GM19043 (cell line): ENCODE results near the gene NLRX1.
A peak's percentile ranks its signal among the peaks of the same experiment; 100 is the strongest.
"Not testable (repeated sequence)": the region's sequence is repeated elsewhere in the genome, so short reads cannot be mapped to it uniquely, and the experiment has no call there.

ENCODE experiments used
- ATAC-seq: cut with Tn5 transposase; IDR thresholded peaks from one replicate; pipeline ENCODE4 v1.9.1; 2021; ENCODE audit warnings: low read depth; ENCODE audit not compliant: unreplicated experiment

Gene NLRX1, protein sequence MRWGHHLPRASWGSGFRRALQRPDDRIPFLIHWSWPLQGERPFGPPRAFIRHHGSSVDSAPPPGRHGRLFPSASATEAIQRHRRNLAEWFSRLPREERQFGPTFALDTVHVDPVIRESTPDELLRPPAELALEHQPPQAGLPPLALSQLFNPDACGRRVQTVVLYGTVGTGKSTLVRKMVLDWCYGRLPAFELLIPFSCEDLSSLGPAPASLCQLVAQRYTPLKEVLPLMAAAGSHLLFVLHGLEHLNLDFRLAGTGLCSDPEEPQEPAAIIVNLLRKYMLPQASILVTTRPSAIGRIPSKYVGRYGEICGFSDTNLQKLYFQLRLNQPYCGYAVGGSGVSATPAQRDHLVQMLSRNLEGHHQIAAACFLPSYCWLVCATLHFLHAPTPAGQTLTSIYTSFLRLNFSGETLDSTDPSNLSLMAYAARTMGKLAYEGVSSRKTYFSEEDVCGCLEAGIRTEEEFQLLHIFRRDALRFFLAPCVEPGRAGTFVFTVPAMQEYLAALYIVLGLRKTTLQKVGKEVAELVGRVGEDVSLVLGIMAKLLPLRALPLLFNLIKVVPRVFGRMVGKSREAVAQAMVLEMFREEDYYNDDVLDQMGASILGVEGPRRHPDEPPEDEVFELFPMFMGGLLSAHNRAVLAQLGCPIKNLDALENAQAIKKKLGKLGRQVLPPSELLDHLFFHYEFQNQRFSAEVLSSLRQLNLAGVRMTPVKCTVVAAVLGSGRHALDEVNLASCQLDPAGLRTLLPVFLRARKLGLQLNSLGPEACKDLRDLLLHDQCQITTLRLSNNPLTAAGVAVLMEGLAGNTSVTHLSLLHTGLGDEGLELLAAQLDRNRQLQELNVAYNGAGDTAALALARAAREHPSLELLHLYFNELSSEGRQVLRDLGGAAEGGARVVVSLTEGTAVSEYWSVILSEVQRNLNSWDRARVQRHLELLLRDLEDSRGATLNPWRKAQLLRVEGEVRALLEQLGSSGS

DNA sequence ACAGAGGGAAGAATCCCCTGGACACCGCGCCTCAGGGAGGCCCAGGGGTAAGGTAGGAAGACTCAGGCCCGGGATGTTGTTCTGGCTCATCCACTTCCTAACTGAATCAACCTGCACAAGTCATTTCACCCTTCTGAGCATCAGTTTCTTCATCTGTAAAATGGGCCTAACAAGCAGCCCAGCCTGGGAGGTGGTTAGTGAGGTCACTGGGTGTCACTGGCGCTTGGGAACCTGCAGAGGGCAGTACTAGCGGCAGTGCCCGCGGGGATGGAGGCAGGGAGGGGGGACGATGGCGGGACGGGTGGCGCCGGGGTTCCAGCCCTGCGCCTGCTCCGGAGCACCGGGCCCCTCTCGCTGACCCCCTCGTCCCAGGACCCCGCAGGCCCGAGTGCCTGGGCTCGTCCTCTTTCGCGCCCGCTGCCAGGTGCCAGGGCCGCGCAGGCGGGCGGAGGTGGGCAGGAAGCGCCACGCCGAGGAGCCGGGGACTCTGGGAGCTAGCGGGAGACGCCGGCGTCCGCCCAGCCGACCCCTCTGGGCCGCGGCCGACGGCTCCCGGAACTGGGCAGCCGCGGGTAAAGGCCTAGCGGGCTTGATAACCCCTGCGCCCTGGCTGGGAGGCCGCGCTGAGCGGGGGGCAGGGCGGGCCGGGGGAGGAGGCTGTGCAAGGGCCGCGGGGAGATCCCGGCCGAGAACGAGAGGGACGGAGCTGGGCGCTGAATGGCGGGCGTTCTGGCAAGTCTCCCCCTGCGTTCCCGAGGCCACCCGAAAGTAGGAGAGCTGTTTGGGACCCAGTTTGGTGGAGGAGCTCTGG lies at the start of gene NLRX1:
NLRX1 (plus strand) TSS at position 255 of the 811 bp plus-strand sequence. CDS start 2,679 bp downstream, outside the sequence.
- peak; percentile 91 for ATAC-seq

DNA sequence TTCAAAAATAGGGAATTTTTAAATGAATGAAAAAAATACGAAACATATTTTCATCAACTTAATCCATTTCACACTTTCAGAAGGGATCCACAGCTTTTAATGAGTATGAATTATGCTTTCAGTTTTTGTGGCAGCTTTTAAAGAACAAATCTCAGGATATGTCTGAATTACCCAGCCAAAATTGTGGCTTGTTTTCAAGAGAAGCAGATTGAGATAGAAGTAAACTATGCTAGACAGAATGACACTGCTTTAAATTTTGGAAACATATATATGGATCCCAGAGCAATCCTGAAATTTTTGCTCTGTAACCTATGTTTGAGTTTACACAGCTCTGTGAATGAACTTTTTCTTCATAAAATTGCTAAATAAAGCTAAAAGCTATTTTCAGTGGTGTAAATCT lies 49.6 kb upstream of the NLRX1 start:
- no peak for ATAC-seq

DNA sequence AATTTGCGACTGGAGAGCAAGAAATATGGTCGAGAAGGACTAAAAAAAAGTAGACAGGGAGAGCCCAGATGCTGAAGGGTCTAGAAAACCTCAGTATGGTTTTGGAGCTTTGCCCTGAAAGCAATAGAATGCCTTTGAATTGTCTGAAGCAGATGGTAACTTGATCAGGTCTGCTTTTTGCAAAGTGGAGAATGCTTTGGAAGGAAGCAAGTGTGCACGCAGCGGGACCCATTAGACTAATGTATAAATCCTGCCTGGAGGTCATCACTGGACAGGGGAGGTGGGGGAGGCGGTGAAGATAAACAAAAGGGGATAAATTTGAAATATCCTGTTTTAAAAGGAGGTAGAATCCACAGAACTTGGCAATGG lies 47.9 kb upstream of the NLRX1 start:
- no peak for ATAC-seq

DNA sequence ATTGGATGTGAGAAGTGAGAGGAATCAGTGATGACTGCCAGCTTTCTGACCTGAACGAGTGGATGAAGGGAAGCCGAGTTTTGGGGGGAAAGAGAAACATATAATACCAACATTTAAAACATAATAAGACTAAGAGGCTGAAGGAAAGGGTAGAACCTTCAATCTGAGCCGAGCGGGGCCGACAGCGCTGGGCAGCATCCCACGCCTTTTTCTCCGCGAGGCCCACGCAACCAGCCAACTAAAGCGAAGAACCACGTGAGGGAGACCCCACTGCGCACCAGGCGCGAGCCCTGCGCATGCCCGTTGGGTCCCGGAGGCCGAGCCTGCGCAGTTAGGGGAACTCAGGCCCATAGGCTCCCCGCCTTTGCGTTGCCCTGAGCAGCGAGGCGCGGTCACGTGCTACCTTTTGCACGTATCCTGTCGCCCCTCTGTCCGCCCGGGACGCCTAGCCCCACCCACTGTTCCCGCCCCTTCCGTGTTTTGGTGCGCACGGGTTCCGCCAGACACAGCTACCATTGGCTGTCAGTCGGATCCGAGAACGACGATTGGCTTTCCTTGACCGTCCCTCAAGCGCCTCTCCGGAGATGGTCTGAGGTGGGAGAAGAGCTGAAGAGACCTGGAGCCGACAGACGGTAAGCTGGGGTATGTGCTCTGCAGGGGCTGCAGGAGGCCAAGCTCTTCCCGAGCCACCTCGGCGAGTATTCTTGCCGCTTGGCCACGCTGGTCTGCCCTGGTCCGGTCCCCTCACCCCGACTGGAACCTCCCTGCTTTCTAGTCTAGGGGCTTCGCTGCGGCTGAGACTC lies 47.3 kb upstream of the NLRX1 start, which contains the start of gene HINFP:
HINFP (plus strand) TSS at position 573 of the 803 bp plus-strand sequence. CDS start 5,365 bp downstream, outside the sequence.
- ATAC-seq: peak; percentile 96

DNA sequence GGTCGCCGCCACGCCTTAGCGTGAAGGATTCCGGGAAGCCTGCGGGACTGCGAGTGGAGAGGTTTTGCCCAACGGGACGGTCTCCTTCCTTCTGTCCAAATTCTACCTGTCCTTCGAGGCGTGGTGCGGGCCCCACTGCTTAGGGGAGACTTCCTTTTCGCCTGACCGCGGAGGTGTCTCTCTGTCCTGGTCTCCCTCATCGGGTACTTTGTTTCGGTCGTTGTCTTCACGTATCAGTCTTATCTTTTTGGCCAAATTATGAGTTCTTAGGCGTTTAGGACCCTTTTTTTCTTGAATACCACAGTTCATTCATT lies 46.8 kb upstream of the NLRX1 start:
- ATAC-seq: no peak

DNA sequence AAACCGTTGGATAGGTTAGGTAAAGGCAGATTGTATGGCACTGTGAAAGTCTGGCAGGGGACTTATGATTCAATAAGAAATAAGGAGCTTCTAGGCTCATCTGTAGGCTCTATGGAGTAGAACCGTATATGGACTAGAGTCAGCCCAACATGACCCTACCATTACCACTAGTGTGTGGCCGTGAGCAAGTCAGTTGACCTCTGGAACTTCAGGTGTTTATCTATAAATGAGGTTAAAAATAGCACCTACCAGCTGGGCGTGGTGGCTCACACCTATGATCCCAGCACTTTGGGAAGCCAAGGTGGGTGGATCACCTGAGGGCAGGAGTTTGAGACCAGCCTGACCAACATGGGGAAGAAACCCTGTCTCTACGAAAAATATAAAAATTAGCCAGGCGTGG lies 42.7 kb upstream of the NLRX1 start:
- ATAC-seq: no peak

DNA sequence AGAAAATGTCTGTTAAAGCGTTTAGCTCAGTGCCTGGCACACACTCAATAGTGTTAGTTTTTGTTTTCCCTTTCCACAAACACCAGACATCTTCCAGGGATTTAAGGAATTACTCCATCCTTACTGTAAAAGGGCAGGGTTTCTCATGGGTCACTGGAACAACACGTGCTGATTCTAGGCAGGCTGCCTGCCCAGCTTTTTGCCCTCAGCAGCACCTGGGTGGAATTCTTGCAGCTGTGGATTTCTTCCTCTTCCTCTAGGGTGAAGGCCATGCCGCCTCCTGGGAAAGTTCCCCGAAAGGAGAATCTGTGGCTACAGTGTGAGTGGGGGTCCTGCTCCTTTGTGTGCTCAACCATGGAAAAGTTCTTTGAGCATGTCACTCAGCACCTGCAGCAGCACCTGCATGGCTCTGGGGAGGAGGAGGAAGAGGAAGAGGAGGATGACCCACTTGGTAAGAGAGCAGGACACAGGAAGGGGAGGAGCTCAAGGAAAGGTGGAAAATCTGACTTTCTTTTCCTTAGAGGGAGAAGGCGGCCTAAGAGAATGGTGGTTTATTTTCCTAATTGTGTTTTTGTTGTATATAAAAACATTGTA lies 41.8 kb upstream of the NLRX1 start:
- no peak for ATAC-seq

DNA sequence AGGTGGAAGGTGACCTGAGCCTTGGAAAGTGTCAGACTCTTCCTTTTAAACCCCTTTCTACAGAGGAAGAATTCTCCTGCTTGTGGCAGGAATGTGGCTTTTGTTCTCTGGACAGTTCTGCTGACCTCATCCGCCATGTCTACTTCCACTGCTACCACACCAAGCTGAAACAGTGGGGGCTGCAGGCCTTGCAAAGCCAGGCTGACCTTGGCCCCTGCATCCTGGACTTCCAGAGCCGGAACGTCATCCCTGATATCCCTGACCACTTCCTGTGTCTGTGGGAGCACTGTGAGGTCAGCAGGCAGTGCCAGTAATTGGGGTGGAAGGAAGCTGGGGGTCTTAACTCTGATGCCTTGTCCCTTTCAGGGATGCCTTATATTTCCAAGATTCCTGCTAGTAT lies 37.9 kb upstream of the NLRX1 start:
- ATAC-seq: no peak

DNA sequence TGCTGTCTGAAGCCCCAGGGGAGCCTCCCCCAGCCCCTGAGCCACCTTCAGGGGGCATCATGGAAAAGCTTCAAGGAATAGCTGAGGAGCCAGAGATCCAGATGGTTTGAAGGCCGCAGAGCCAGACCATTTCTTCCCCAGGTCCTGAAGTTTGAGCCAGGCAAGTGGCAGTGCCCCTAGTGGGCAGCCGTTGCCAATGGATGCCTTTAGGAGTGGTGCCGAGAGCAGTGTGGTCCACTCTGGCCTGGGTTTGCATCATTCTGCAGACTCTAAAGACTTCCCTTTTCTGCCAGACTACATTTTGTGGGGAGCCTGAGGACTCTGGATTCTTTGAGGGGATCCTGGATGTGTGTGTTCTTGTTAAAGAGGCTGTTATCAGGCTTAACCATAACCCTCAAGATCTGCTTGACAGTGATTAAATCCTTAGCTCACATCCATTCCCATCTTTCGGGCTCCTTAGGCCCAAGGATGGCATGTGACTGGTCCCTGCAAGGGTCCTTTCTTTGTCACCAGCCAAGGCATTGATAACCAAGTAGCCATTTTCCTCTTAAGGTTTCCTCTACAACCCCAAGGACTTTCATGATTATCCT lies 34.0 kb upstream of the NLRX1 start:
- ATAC-seq: no peak

DNA sequence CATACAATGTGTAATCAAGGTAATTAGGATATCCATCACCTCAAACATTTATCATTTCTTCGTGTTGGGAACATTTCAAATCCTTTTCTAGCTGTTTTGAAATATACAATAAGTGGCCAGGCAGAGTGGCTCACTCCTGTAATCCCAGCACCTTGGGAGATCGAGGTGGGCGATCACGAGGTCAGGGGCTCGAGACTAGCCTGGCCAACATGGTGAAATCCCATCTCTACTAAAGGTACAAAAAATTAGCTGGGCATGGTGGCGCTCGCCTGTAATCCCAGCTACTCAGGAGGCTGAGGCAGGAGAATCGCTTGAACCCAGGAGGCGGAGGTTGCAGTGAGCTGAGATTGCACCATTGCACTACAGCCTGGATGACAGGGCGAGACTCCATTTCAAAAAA lies 29.2 kb upstream of the NLRX1 start:
- not testable (repeated sequence) for ATAC-seq

DNA sequence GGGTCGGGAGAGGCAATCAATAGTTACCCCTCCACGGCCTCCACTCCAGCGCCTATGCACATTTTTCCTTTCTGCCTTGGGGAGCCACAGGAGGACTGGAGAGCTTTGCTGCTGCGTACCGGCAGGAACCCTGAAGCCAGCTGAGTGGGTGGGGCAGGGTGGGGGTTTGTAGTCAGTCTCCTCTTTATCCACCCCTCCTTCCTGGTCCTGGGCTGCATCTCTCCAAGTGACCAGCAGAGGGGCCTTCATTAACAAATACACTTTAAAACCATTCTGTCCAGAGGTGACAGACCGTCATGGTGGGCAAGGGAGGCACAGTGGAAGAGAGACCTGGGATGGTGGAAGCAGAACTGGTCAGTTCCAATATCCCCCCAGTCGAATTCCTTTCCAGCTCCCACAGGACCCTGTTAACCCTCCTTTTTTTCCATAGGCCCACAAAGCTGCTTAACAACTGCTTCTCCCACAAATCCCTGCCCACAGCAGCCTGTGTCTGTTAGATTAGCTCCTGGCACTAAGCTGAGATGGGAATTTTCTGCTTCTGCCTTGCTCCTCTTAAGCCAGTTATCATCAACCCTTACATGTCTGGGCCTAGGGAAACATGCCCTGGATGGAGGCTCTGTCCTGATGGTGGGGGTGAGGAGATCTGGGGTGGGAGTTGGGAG lies 23.6 kb upstream of the NLRX1 start:
- no peak for ATAC-seq

DNA sequence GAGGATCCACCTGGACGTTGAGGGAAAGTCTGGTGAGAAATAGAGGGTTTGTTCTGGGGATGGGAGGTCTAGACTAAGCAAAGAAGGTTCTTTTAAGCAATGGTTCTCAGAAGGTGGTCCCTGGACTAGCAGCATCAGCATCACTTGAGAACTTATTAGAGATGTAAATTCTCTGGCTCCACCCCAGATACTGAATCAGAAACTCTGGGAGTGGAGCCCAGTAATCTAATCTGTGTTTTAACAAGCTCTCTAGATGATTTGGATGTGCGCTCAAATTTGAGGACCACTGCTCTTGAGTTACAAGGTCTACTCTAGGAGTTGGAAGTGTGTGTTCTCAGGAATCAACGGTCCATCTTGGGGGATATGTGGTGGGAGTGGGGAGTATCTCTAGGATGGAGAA lies 23.0 kb upstream of the NLRX1 start:
- ATAC-seq: no peak

DNA sequence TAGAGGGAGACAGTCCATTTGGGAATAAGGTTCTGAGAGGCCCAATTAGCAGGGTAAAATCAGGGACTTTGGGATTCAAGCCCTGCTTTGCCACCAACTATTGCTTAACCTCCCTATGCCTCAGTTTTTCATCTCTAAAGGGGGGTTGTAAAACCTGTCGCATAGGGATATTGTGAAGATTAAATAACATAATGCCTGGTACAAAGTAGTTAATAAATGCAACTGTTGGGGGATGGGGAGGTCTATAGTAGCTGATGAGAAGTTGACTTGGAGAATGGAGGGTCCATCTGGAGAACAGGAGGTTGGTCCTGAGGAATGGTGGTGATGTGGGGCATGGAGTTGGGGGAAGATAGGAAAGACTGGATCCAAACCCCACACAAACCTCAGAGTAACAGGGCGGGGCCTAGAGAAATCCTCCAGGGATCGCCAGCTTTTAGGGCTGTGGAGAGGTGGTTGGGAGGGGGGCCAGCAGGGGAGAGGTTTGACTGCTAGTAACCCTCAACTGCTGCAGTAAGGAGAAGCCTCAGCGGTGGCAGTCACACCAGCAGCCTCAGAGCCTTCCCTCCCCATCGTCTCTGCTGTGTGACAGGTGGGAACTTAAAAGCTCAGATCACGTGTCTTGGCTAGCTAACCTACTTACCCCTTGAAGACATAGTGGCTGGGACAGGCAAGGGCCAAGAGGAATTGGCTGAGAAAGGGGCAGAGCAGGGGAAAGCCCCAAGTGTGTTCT lies 20.8 kb upstream of the NLRX1 start:
- ATAC-seq: no peak

DNA sequence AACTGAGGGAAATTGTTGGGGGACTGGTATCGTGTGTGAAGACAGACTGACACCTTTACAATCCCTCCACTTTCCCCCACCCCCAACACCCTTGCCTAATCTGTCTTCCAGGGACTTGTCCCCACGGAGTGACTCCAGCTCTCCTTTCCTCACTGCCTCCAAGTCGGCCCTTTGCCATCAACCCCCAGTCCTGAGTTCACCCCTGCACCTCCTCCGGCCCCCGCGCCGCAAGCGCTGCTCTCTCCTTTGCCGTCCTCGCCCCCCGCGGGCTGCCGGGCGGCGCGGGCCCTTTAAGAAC lies 19.9 kb upstream of the NLRX1 start:
- ATAC-seq: no peak

DNA sequence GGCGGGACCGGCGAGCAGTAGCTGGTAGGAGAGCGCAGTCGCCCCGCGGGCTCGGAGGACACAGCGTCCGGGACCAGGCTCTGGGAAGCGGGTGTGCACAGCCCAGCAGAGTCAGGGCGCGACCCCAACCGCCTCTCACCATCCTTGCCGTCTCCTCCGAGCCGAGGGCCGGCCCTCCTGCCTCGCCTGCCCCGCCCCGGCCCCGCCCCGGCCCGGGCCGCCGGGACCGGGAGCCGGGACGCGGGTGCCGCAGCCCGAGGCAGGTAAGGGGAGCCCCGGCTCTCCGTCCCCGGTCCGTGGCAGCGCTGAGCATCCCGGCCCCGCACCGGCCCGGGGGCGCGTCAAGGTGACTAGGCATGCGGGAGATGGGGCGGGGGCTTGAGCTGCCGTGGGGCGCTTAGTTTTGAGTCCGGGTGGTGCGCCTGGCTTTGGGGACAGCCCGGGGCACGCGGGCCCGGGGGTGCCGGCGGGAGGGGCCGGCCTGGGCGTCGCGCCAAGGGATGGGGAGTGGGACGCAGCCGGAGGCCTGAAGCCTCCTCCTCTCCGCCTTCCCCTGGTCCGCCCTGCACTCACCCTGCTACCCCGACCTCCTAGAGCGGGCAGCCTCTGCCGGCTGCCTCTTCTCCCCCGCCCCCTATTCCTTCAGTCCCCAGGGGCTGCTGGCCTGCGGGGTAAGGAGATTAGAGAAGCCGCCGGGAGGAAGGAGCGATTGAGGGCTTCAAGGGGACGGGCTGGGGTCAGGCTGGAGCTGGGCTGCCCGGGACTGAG lies 19.3 kb upstream of the NLRX1 start, which contains the start of gene ABCG4:
ABCG4 (plus strand) TSS at position 35 of the 768 bp plus-strand sequence. CDS start 914 bp downstream, outside the sequence.
- no peak for ATAC-seq

DNA sequence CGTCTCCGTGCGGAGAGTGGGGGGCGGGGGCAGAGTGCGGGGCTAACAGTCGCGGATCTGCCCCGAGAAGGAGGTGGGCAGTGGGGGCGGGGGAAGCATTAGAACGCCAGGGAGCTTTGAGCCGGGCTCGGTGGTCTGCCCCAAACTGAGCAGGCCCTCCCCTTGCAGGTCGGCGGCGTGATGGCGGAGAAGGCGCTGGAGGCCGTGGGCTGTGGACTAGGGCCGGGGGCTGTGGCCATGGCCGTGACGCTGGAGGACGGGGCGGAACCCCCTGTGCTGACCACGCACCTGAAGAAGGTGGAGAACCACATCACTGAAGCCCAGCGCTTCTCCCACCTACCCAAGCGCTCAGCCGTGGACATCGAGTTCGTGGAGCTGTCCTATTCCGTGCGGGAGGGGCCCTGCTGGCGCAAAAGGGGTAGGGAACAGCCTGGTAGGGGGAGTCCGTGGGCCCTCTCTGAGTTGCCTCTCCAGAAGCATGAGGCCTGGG lies 18.7 kb upstream of the NLRX1 start:
- ATAC-seq: no peak

DNA sequence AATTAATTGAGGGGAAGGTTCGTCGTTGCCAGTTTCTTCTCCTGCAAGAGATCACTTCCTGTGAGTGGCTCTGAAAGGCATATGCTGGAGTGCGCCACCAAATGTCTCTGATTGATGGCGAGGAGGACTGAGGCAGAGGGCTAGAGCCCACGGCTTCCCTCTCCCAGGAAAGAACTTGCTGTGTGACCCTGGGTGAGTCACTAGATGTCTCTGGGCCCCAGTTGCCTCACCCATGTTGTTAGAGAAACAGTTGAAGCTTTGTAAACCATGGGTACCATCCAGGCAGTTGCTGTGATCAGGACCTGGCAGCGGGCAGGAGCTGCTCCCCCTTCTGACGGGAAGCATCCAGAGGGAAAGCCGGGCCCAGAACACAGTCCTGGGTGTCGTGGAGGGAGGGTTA lies 16.5 kb upstream of the NLRX1 start:
- no peak for ATAC-seq
